GM19035 (cell line): ENCODE results near the gene SH2D3C.

ENCODE experiments used
- ATAC-seq: cut with Tn5 transposase; IDR thresholded peaks from one replicate; pipeline ENCODE4 v1.9.1; 2021; ENCODE audit not compliant: unreplicated experiment

The SH2D3C gene

DNA sequence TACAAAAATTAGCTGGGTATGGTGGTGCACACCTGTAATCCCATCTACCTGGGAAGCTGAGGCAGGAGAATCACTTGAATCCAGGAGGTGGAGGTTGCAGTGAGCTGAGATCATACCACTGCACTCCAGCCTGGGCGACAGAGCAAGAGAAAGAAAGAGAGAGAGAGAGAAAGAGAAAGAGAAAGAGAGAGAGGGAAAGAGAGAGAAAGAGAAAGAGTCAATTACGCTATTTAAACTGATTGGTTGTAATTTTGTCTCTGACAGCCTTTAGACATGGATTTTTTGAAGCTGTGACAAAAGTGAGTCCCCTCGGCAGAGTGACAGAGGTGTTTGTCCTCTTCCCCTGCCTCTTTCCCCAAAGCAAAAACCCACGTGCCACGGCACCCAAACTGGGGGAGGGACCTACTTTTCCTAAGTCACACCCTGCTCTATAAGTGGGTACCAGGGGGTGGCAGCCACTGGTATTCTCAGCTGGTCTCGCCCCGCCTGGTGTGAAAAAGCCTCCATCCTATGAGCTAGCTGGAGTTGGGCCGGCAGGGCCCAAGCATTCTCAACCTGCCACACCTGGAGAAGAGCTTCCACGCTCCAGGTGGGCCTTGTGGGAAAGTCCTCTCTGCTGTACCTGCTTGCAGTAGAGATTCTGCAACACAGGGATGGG is 75.0 kb downstream of the SH2D3C start:
- ATAC-seq: no peak

DNA sequence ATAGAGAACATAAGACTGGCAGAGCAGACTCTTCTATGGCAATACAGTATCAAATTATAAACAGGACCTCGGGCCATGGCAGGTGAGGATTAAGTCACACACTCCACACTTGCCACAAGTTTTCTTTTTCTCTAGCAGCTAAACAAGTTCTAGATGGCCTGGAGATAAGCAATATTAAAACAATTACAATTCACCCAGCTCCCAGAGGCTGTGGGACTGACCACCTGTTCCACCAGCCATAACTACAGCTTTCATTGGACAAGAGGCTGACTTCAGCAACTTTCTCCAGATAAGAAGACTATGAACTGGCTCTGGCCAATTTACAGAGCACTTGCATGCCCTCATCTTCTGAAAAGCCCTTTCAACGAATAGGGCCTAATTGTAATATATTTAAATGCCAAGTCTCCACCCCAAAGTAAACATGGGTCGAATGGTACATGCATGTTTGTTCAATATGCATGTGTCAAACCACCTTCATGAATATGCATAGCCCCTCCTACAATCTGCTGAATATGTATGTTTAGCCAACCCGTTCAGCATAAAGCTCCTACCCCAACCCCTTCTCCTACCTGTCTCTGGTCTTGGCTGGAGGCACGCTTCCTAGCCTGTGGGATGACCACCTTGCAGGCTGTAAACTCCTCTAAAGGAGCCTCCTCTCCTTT is 77.7 kb downstream of the SH2D3C start:
- ATAC-seq: no peak

DNA sequence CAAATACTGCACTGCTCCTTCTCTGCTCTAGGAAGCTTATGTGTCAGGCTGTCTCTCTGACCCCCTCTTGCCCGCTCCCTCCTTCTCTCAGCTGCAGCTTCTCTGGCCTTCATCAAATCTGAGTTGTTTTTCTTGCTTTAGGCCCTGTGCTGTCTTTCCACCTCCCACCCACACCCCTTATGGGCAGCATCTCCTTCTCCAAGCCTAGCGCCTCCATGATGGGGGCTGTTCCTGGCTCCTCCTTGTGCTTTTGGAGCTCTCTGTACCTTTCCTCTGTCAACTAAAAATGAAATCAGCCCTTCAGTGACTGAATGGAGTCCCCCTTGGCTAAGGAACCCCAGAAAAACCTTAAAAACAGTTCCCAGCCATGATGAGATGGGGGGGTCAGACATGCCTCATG is 78.3 kb downstream of the SH2D3C start:
- no peak for ATAC-seq

DNA sequence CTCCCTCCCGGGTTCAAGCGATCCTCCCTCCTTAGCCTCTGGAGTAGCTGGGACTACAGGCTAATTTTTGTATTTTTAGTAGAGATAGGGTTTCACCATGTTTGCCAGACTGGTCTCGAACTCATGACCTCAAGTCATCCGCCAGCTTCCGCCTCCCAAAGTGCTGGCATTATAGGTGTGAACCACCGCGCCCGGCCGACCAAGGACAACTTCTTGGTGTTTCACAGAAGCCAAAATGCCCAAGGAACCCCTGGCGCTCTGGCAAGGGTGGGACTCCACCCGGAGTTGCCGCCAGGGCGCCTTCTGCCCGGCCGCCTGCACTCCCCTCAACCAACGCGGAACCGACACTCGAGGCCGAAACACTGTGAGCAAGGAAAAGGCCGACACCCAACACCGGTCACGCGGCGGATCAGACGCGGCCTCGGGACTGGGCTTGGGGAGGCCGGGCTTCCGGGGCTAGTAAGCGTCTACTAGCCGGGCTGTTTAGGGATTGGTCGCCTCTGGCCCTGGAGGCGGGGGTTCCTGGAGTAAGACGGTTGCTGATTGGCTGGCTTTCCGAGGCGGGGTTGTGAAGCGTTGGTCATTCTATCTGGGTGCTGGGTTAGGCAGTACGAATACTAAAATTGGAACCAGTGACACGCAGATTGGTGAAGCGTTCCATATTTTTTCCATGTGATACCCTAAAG is 79.3 kb downstream of the SH2D3C start:
- ATAC-seq: peak; percentile 80

DNA sequence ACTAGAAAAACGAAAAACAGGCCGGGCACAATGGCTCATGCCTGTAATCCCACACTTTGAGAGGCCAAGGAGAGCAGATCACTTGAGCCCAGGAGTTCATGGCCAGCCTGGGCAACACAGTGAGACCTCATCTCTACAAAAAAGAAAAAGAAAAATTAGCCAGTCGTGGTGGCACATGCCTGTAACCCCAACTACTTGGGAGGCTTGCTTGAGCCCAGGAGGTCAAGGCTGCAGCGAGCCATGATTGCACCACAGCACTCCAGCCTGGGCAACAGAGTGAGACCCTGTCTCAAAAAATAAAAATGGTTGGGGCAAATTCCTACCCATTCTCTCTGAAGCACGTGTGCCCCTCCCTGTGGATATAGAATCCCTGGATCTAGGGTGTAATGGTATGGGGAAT is 80.1 kb downstream of the SH2D3C start:
- ATAC-seq: no peak

DNA sequence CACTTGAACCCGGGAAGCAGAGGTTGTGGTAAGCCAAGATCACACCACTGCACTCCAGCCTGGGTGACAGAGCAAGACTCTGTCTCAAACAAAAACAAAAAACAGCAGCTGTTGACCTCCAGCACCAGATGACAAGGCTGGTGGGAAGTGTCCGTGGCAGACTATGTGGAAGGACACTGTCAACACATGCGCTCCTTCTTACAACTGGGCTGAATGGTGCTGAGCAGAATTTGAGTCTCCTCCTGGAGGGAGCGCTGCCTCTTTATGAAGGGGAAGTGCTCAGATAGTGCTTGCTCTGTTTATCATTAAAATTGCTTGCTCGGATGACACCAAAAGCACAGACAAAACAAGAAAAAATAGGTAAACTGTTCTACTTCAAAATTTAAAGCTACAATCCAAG is 80.9 kb downstream of the SH2D3C start:
- no peak for ATAC-seq

DNA sequence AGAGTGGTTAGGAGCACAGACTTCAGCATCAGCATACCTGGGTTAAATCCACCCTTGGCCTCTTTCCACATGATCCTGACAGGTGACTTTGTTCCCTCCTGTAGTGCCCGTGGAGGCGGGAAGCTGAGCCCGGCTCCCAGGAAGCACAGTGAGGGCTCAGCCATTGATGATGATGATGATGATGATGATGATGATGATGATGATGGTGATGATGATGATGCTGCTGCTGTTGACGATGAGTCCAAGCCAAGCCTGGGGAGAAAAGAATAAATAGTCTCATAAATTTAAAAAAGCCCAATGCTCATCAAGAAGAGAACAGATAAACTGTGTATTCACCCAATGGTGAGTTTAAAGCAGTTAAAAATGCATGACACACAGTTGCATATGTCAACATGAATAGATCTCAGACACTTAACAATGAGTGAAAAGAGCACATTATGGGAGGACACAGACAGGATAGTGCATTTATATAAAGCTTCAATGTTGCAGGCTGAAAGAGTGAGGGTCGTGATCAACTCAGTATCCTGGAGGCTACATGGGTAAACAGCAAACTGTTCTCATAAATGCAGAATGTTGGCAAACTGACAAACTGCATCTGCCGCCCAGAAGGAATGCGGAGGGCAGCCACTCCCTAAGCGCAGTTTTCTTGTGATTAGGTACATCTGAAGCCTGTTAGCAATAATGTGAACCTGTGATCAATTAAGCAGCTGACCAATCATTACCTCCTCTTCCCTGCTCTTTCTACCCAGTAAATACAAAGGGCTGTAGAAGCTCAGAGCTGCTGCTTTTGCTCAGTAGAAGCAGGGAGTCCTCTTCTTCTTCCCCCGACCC is 83.4 kb downstream of the SH2D3C start:
- no peak for ATAC-seq

DNA sequence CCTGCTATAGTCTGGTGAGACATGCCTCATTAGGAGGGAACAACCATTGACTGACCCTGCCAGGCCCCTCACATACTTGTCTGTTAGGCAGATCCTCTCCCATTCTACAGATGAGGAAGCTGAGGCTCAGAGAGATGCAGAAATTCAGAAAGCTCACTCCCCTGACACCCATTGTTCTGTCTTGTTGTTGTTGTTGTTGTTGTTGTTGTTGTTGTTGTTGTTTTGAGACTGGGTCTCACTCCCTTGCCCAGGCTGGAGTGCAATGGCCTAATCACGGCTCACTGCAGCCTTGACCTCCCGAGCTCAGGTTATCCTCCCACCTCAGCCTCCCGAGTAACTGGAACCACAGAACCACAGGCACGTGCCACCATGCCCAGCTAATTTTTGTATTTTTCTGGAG is 84.8 kb downstream of the SH2D3C start:
- ATAC-seq: no peak

DNA sequence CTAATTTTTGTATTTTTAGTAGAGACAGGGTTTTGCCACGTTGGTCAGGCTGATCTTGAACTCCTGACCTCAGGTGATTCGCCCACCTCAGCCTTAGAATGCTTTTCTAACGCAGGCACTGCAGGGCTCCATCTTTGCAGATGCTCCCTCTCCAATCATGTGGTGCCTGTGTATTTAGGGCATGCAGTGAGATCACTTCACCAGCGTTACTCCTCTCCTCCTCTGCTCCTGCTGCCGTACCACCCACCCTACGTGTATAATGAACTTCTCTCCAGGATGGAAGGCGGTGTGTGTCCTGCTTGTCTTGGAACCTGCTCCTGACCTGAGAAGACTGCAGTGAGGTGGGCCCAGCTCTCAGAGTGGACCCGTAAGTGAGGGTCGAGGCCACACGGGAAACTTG is 85.3 kb downstream of the SH2D3C start:
- ATAC-seq: no peak

DNA sequence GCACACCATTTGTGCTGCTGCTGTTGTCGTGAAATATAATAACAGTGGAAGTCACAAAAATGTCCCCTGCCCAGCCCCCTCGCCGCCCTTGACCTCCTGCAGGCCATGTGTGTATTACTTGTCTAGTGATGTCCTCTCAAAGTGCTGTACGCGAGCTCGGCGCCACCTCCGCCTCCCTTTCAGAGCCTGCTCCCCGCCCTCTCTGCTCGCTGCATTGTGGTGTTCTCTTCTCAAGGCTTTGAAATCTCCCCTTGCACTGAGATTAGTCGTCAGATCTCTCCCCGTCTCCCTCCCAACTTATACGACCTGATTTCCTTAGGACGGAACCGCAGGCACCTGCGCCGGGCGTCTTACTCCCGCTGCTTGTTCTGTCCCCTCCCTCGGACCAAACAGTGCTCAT is 86.4 kb downstream of the SH2D3C start:
- ATAC-seq: no peak

DNA sequence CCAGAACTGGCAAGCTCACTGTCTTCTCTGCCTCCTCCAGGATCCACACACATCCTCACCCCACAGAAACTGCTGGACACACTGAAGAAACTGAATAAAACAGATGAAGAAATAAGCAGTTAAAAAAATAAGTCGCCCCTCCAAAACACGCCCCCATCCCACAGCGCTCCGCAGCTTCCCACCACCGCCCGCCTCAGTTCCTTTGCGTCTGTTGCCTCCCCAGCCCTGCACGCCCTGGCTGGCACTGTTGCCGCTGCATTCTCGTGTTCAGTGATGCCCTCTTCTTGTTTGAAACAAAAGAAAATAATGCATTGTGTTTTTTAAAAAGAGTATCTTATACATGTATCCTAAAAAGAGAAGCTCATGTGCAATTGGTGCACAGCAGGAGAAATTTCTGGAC is 87.7 kb downstream of the SH2D3C start:
- no peak for ATAC-seq

DNA sequence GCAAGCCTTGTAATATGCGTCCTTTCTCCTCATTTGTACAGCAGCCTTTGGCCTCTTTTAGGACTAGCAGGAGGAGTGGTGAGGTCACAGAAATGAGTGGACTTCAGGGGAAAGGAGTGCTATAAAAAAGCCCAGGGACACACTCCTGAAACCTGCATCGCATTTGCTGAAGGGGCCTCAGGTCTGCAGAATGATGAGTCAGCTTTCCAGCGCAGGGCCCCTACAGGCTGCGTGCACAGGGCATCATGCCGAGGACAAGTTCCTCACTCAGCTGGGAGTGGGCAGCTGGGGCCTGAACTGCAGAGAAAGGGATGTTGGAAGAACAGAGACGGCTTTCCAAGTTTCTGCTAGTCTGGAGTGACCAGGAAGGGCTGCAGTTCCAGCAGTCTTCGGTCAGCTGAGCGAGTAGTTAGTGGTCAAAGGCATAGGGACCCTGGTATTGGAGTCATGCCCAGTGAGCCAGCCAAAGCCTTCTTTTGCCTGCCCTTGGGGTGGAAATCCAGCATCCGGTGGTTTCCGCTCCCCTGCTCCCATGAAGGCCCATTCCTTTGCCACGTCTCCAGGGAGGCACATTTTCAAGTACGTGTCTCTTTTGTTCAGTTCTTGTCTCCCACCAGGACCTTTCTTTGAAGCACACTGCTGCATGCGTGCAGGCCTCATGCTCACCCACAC is 89.0 kb downstream of the SH2D3C start:
- ATAC-seq: no peak
